HG02623 (cell line): ENCODE results near the gene IFIT1B.

Experiments
- ATAC-seq: cut with Tn5 transposase; IDR thresholded peaks from one replicate; pipeline ENCODE4 v1.9.1; 2021; ENCODE audit warnings: moderate library complexity; ENCODE audit not compliant: unreplicated experiment

IFIT1B gene

GRCh38 chr10:89348481-89348880 is 29.4 kb upstream of the IFIT1B start:
- no peak for ATAC-seq

- no peak for ATAC-seq
These were observed 28.9 kb upstream of the IFIT1B start for GRCh38 chr10:89348975-89349374.

- peak; percentile 42 for ATAC-seq
These were observed 27.1 kb upstream of the IFIT1B start for GRCh38 chr10:89350631-89351315.

GRCh38 chr10:89351412-89351779 is 26.5 kb upstream of the IFIT1B start:
- ATAC-seq: peak; percentile 82

- no peak for ATAC-seq
These were observed 25.9 kb upstream of the IFIT1B start for GRCh38 chr10:89351780-89352597.

GRCh38 chr10:89352802-89353201 is 25.1 kb upstream of the IFIT1B start:
- ATAC-seq: no peak

- no peak for ATAC-seq
These were observed 22.4 kb upstream of the IFIT1B start for GRCh38 chr10:89355394-89355931.

GRCh38 chr10:89357096-89357495 is 20.8 kb upstream of the IFIT1B start:
- no peak for ATAC-seq

- no peak for ATAC-seq
These were observed 19.9 kb upstream of the IFIT1B start for GRCh38 chr10:89357975-89358374.

- ATAC-seq: no peak
These were observed 17.7 kb upstream of the IFIT1B start for GRCh38 chr10:89360157-89360556.

- ATAC-seq: no peak
These were observed 14.9 kb upstream of the IFIT1B start for GRCh38 chr10:89362929-89363328.

- no peak for ATAC-seq
These were observed 14.0 kb upstream of the IFIT1B start for GRCh38 chr10:89363729-89364442.

- no peak for ATAC-seq
These were observed 13.3 kb upstream of the IFIT1B start for GRCh38 chr10:89364531-89364930.

- ATAC-seq: peak; percentile 59
These were observed 10.3 kb upstream of the IFIT1B start for GRCh38 chr10:89367529-89367928.

GRCh38 chr10:89368129-89368528 is 9.7 kb upstream of the IFIT1B start:
- ATAC-seq: no peak

GRCh38 chr10:89369156-89370105 is 8.4 kb upstream of the IFIT1B start:
- no peak for ATAC-seq

GRCh38 chr10:89371079-89371478 is 6.8 kb upstream of the IFIT1B start:
- no peak for ATAC-seq

GRCh38 chr10:89371987-89372386 is 5.9 kb upstream of the IFIT1B start:
- ATAC-seq: no peak

GRCh38 chr10:89373916-89374711 is 3.7 kb upstream of the IFIT1B start:
- no peak for ATAC-seq

GRCh38 chr10:89374713-89375141 is 3.1 kb upstream of the IFIT1B start:
- ATAC-seq: no peak
